K562 (cell line): ENCODE data around the gene TAF8. TPM values are rescaled to one million over a fixed set of nuclear protein-coding genes. Genes with fewer than 3 reads are reported as not detected.

Experiments
- CBX1 ChIP-seq: sonication (generic); IDR thresholded peaks from 2 replicates; pipeline ENCODE4 v1.6.1; 2016; ENCODE audit warnings: antibody characterized with exemption, low read depth, mild to moderate bottlenecking
- CHCHD3 ChIP-seq: fragments of 250-450 bp; sonication (Bioruptor Pico); IDR thresholded peaks from 2 replicates; pipeline ENCODE4 v2.1.2; 2022; ENCODE audit warnings: mild to moderate bottlenecking
- CTCF ChIP-seq, 3 experiments: IDR thresholded peaks in 2 of 3; conservative IDR thresholded peaks in 1 of 3; 2 replicates each; pipeline ENCODE4 v1.5.1; 2011 to 2012; ENCODE audit warnings: low read length in 3 of 3, mild to moderate bottlenecking in 3 of 3, control low read depth in 2 of 3, improper control_type of control experiment in 1 of 3, inconsistent platforms in 1 of 3, low read depth in 1 of 3, mixed read lengths in 1 of 3, moderate library complexity in 1 of 3; ENCODE audit not compliant: insufficient read depth in 2 of 3
- ETS1 ChIP-seq: conservative IDR thresholded peaks from 2 replicates; pipeline ENCODE4 v1.6.1; 2011; ENCODE audit warnings: low read depth, mild to moderate bottlenecking, low read length; ENCODE audit not compliant: control insufficient read depth
- FOXP4 ChIP-seq: sonication (generic); formaldehyde crosslinking; IDR thresholded peaks from 2 replicates; pipeline ENCODE4 v1.8.0; 2022; ENCODE audit warnings: mild to moderate bottlenecking, missing genetic modification reagents, borderline replicate concordance
- HLTF ChIP-seq: fragments of 450-650 bp; IDR thresholded peaks from 2 replicates; pipeline ENCODE4 v1.6.1; 2016
- HNRNPL ChIP-seq: fragments of 200-400 bp; formaldehyde crosslinking; IDR thresholded peaks from 2 replicates; pipeline ENCODE4 v1.6.1; 2017; ENCODE audit warnings: low read depth, mild to moderate bottlenecking, low read length
- JUN ChIP-seq, 2 experiments: sonication (generic) in 1 of 2; formaldehyde crosslinking in 1 of 2; IDR thresholded peaks; 2 replicates each; pipeline versions ENCODE4 v1.6.1 to v1.8.0; 2012 to 2022; ENCODE audit warnings: borderline replicate concordance in 2 of 2, mild to moderate bottlenecking in 2 of 2, improper control_type of control experiment in 1 of 2, low read depth in 1 of 2, low read length in 1 of 2, missing genetic modification reagents in 1 of 2
- MBD1 ChIP-seq: fragments of 250-450 bp; sonication (Bioruptor Pico); IDR thresholded peaks from 2 replicates; pipeline ENCODE4 v1.8.0; 2022; ENCODE audit warnings: inconsistent platforms
- PYGO2 ChIP-seq: fragments of 450-650 bp; IDR thresholded peaks from 2 replicates; pipeline ENCODE4 v1.6.1; 2016; ENCODE audit warnings: mild to moderate bottlenecking, missing genetic modification characterization, moderate library complexity, missing compliant biosample characterization
- RBM15 ChIP-seq: fragments of 200-400 bp; formaldehyde crosslinking; IDR thresholded peaks from 2 replicates; pipeline ENCODE4 v1.6.1; 2018; ENCODE audit warnings: mild to moderate bottlenecking, low read length, moderate library complexity; ENCODE audit not compliant: insufficient read depth
- SAP30 ChIP-seq: fragments of 200-600 bp; sonication (generic); IDR thresholded peaks from 2 replicates; pipeline ENCODE4 v1.6.1; 2012; ENCODE audit warnings: borderline replicate concordance, low read depth, mild to moderate bottlenecking, moderate library complexity, low read length, control low read depth, inconsistent platforms; ENCODE audit not compliant: insufficient read depth, poor library complexity, severe bottlenecking
- SMARCA4 ChIP-seq: fragments of 450-650 bp; IDR thresholded peaks from 2 replicates; pipeline ENCODE4 v1.6.1; 2016
- STAG1 ChIP-seq: sonication (generic); formaldehyde crosslinking; IDR thresholded peaks from 2 replicates; pipeline ENCODE4 v1.5.0; 2020; ENCODE audit warnings: missing genetic modification reagents, borderline replicate concordance
- TAF15 ChIP-seq: fragments of 200-400 bp; formaldehyde crosslinking; IDR thresholded peaks from 2 replicates; pipeline ENCODE4 v1.6.1; 2017; ENCODE audit warnings: mild to moderate bottlenecking, low read depth, low read length, moderate library complexity
- TAL1 ChIP-seq: fragments of 450-650 bp; IDR thresholded peaks from 2 replicates; pipeline ENCODE4 v1.6.1; 2016; ENCODE audit warnings: mild to moderate bottlenecking
- ZC3H4 ChIP-seq: sonication (generic); formaldehyde crosslinking; IDR thresholded peaks from 2 replicates; pipeline ENCODE4 v1.9.0; 2021; ENCODE audit warnings: missing genetic modification reagents, borderline replicate concordance
- ZKSCAN3 ChIP-seq: fragments of 250-450 bp; sonication (Bioruptor Pico); IDR thresholded peaks from 2 replicates; pipeline ENCODE4 v1.4.0; 2020
- ZNF133 ChIP-seq: fragments of 250-450 bp; sonication (Bioruptor Pico); IDR thresholded peaks from 2 replicates; pipeline ENCODE4 v1.4.0; 2020; ENCODE audit warnings: mild to moderate bottlenecking
- ZNF408 ChIP-seq: fragments of 250-450 bp; sonication (Bioruptor Pico); IDR thresholded peaks from 2 replicates; pipeline ENCODE4 v1.4.0; 2020; ENCODE audit warnings: low read depth, mild to moderate bottlenecking, moderate library complexity
- polyA plus RNA-seq, 8 experiments: library from polyadenylated mRNA; depleted of rRNA in 4 of 8; stranded (reverse) in 5 of 8; unstranded in 3 of 8; fragments of >200 nt; fragmentation: Nextera tagmentation in 2 of 8; fragmentation: Illumina TruSeq in 1 of 8; extraction: Ambion mirVana in 2 of 8; extraction: Trizol in 1 of 8; gene quantifications; 2 replicates each; pipeline versions ENCODE4 v1.2.1 to v1.2.3, GENCODE V29; 2011 to 2014; ENCODE audit warnings: inconsistent platforms in 1 of 8, missing spikeins in 1 of 8
- total RNA-seq, 7 experiments: library from RNA; depleted of rRNA in 6 of 7; stranded (reverse); fragments of >200 nt in 6 of 7; fragmentation: Illumina TruSeq in 2 of 7; extraction: Trizol in 2 of 7; gene quantifications; 2 replicates each; pipeline versions ENCODE4 v1.2.1 to v1.2.3, GENCODE V29; 2011 to 2021; ENCODE audit warnings: low replicate concordance in 1 of 7

The TAF8 gene
- total and polyA plus RNA-seq, 9 of the 15 experiments (the other 6 are each of a cell fraction or from before 2014, with no cell fraction given), result 29.4 to 84.0 (median 52.6) TPM

- TF ChIP-seq ETS1, result peak; percentile 99
- peak; percentile 36 for TF ChIP-seq SAP30
- no peak for TF ChIP-seq STAG1 (CRISPR knock-in tag)
- TF ChIP-seq FOXP4 (CRISPR knock-in tag), result no peak
- TF ChIP-seq HNRNPL, result no peak
- peak; percentile 59; the same call in 1 of the 2 replicates for TF ChIP-seq CHCHD3
- TF ChIP-seq TAF15, result no peak
- TF ChIP-seq MBD1 (CRISPR knock-in tag), result no peak
- TF ChIP-seq SMARCA4, result 0 out of 2 replicates have a peak, but pooled peaks have one; percentile 43
- TF ChIP-seq HLTF, result peak; percentile 67; the same call in 1 of the 2 replicates
- TF ChIP-seq PYGO2 (tag), result no peak
- TF ChIP-seq ZKSCAN3 (CRISPR knock-in tag), result no peak
- TF ChIP-seq ZNF133 (CRISPR knock-in tag), result no peak
- no peak for TF ChIP-seq RBM15
- no peak for TF ChIP-seq TAL1
- no peak for TF ChIP-seq ZNF408 (CRISPR knock-in tag)
- no peak for TF ChIP-seq JUN (IDR thresholded peaks at IDR 0.05; ENCODE audit: borderline replicate concordance, low read depth, low read length)
- no peak for TF ChIP-seq JUN (CRISPR knock-in tag; IDR thresholded peaks at IDR 0.05; ENCODE audit: borderline replicate concordance)
- peak in 1 of 3 experiments; percentile 5; a peak in 2 of 6 replicates for TF ChIP-seq CTCF (IDR thresholded peaks at IDR 0.05 in 2 of 3, conservative IDR thresholded peaks at IDR 0.05 in 1 of 3; ENCODE audit: insufficient read depth in 2 of 3, low read depth in 1 of 3, low read length in 3 of 3)
- peak; percentile 62; the same call in 1 of the 2 replicates for TF ChIP-seq CBX1
- no peak for TF ChIP-seq ZC3H4 (CRISPR knock-in tag)
Observed at GRCh38 chr6:42050297-42051267, at the start of gene TAF8 (continued).
